ENCODE results near the gene SYVN1.
A peak's percentile ranks its signal among the peaks of the same experiment; 100 is the strongest.

Gene SYVN1

DNA sequence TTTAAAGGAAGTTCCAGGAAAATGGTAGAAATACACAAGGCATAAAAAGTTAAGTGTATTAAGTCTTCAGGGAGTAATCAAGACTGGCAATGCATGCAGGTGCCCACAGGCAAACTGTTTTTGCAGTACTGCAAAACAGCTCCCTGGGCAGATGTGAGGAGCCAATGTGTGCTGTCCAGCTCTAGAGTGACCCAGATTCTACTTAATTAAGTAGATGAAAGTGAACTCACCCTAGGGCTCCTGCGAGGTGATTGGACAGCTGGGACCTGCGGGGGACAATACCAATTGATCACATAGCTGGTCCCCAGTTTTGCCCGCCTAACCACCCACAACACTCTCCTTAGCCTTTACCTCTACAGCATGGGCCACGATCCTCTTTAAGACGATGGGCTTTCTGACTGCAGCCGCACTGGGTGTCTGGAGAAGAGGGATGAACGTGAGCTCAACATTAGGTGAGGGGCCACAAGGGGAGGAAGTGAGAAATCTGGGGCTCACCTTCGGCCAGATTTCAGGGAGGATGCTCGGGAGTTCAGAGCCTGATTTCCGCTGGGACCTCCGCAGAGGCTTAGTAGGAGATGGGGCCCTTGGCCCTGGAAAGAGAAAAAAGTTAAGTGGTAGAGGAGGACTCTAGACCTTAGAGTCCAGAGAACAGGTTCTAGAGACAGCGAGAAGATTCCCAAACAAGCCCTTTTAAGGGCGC, 51.0 kb downstream of the SYVN1 start:
- TF ChIP-seq, protein P1, sequence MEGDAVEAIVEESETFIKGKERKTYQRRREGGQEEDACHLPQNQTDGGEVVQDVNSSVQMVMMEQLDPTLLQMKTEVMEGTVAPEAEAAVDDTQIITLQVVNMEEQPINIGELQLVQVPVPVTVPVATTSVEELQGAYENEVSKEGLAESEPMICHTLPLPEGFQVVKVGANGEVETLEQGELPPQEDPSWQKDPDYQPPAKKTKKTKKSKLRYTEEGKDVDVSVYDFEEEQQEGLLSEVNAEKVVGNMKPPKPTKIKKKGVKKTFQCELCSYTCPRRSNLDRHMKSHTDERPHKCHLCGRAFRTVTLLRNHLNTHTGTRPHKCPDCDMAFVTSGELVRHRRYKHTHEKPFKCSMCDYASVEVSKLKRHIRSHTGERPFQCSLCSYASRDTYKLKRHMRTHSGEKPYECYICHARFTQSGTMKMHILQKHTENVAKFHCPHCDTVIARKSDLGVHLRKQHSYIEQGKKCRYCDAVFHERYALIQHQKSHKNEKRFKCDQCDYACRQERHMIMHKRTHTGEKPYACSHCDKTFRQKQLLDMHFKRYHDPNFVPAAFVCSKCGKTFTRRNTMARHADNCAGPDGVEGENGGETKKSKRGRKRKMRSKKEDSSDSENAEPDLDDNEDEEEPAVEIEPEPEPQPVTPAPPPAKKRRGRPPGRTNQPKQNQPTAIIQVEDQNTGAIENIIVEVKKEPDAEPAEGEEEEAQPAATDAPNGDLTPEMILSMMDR (IDR thresholded peaks at IDR 0.05; ENCODE audit: insufficient read depth, low read length, missing control alignments) = no peak
- no peak for DNase-seq (ENCODE audit: low read depth, low spot score)
- ChIA-PET POLR2A (interaction anchor here (1.4 kb wide), 1 partner anchor 12 kb away, joined by 4 read pairs; no protein-coding TSS in a partner anchor), CTCF (interaction anchor here (1.1 to 2.5 kb wide), 3 partner anchors 12 to 69 kb away, joined by 4 to 12 read pairs (median 7); partner anchors contain the start of gene ARL2)
- peak overlapping the region; percentile 97 for H3K4me3 ChIP-seq (ENCODE audit: low read depth, low read length)

DNA sequence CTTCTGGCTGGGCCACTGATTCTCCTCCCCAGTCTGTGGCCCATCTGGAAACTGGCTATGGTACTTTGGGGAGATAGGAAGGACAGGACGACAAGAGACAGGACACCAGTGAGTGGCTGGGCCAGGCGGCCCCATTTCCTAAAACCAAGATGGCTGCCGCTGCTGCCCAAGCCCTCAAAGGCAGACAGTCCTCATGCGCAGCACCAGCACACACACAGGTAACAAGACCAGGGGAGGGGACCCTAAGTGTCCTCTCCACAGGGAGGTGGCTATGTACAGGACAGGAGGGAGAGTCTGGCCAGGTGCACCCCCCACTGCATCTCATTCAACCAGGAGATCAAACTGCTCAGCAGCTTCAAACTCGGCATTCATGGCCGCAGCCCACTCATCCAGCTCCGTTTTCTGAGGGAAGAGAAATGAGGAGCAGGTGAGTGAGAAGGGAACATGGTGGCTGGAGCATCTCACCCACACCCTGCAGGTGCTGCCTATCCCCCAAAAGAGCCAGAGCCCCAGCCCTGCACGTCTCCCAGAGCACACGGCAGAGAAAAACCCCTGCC, 55.5 kb downstream of the SYVN1 start:
- ChIA-PET CTCF (interaction anchor here (1.0 to 1.5 kb wide), 3 partner anchors 24 to 65 kb away, joined by 3 to 5 read pairs (median 5); partner anchors contain the start of gene ARL2), POLR2A (no interaction called here)
- TF ChIP-seq, protein P1 (IDR thresholded peaks at IDR 0.05; ENCODE audit: insufficient read depth, low read length, missing control alignments) = no peak
- no peak overlapping the region for H3K4me3 ChIP-seq (ENCODE audit: low read depth, low read length)
- no peak for DNase-seq (ENCODE audit: low read depth, low spot score)

GRCh38 chr11:65078151-65078550, 56.2 kb downstream of the SYVN1 start:
- TF ChIP-seq, protein P1 (IDR thresholded peaks at IDR 0.05; ENCODE audit: insufficient read depth, low read length, missing control alignments) = peak; percentile 54
- ChIA-PET CTCF (interaction anchor here (1.5 to 1.6 kb wide), 2 partner anchors 21 to 64 kb away, joined by 3 to 5 read pairs; partner anchors contain the start of gene ARL2), POLR2A (no interaction called here)
- no peak for DNase-seq (ENCODE audit: low read depth, low spot score)
- no peak overlapping the region for H3K4me3 ChIP-seq (ENCODE audit: low read depth, low read length)

DNA sequence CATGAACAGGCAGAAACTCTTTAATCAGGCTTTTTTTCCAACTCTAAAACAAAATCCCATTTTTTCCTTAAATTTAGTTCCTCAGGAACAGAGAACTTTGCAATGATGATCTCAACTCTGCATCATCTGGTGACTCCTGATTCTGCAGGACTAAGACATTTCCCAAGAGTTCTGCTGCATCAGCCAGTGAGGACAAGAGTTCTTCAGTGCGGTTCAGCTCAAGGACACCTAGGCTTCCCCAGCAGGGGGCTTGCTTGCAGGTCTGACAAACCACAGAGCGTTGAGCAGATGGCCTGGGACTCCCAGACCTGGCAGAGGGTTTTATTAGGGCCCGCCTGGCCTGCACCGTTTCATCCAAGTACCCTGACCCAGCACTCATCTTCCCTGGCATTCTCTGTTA, 56.9 kb downstream of the SYVN1 start:
- TF ChIP-seq, protein P1 (IDR thresholded peaks at IDR 0.05; ENCODE audit: insufficient read depth, low read length, missing control alignments) = no peak
- POLR2A ChIA-PET = no interaction called here
- CTCF ChIA-PET = interaction anchor here (0.8 to 2.0 kb wide), 4 partner anchors 14 to 63 kb away, joined by 3 to 5 read pairs (median 4); partner anchors contain the start of gene ARL2
- no peak for DNase-seq (ENCODE audit: low read depth, low spot score)
- H3K4me3 ChIP-seq (ENCODE audit: low read depth, low read length) = no peak overlapping the region
